Peyer's patch (tissue), 4 donors: Measurements from ENCODE around the gene NRAS.

Experiments used
- POLR2A ChIP-seq, 2 donors: fragments of 450-650 bp; IDR thresholded peaks; one replicate each; pipeline ENCODE4 v1.5.1; 2017; ENCODE audit warnings: antibody characterized with exemption in 2 of 2, mild to moderate bottlenecking in 2 of 2, moderate library complexity in 2 of 2
- TF ChIP-seq, protein P1 (sequence below), 6 experiments: fragments of 450-650 bp in 4 of 6; fragments of 200-600 bp in 2 of 6; sonication (generic) in 1 of 6; IDR thresholded peaks; one replicate each; pipeline ENCODE4 v1.5.1; 2017 to 2019; ENCODE audit warnings: antibody characterized with exemption in 6 of 6, mild to moderate bottlenecking in 3 of 6, moderate library complexity in 1 of 6

- TF ChIP-seq, protein P1, sequence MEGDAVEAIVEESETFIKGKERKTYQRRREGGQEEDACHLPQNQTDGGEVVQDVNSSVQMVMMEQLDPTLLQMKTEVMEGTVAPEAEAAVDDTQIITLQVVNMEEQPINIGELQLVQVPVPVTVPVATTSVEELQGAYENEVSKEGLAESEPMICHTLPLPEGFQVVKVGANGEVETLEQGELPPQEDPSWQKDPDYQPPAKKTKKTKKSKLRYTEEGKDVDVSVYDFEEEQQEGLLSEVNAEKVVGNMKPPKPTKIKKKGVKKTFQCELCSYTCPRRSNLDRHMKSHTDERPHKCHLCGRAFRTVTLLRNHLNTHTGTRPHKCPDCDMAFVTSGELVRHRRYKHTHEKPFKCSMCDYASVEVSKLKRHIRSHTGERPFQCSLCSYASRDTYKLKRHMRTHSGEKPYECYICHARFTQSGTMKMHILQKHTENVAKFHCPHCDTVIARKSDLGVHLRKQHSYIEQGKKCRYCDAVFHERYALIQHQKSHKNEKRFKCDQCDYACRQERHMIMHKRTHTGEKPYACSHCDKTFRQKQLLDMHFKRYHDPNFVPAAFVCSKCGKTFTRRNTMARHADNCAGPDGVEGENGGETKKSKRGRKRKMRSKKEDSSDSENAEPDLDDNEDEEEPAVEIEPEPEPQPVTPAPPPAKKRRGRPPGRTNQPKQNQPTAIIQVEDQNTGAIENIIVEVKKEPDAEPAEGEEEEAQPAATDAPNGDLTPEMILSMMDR (IDR thresholded peaks at IDR 0.05) = no peak
- no peak for TF ChIP-seq POLR2A (IDR thresholded peaks at IDR 0.05)
Measured at GRCh38 chr1:114740331-114740730, 23.8 kb upstream of the NRAS start.
